ENCODE results near the gene PPP1R3E.

Gene PPP1R3E

DNA sequence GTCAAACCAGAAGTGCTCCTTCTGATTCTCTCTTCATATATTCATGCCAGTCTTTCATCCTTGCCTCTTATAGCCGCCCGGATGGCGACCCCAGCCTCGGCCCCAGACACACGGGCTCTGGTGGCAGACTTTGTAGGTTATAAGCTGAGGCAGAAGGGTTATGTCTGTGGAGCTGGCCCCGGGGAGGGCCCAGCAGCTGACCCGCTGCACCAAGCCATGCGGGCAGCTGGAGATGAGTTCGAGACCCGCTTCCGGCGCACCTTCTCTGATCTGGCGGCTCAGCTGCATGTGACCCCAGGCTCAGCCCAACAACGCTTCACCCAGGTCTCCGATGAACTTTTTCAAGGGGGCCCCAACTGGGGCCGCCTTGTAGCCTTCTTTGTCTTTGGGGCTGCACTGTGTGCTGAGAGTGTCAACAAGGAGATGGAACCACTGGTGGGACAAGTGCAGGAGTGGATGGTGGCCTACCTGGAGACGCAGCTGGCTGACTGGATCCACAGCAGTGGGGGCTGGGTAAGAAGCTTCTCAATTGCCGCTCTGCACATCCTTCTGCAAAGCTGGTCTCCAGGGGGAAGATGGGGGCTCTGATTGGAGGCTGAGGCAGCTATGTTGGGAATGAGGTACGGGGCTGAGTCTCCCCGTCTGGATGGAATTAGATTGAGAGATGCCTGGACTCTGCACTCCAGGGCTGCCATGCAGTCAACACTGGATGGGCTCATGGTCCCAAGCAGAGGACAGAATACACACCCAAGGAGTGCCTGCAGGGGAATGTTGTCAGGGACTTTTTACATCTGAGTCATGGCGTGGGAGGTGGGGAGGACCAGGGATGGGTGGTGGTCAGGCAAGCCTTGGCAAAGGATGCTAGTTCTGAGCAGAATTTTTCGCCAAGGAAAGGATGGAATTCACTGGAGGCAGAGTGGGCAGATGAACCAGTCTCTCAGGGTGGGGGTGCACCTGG is 5.3 kb upstream of the PPP1R3E start:
- TF ChIP-seq, protein P1, sequence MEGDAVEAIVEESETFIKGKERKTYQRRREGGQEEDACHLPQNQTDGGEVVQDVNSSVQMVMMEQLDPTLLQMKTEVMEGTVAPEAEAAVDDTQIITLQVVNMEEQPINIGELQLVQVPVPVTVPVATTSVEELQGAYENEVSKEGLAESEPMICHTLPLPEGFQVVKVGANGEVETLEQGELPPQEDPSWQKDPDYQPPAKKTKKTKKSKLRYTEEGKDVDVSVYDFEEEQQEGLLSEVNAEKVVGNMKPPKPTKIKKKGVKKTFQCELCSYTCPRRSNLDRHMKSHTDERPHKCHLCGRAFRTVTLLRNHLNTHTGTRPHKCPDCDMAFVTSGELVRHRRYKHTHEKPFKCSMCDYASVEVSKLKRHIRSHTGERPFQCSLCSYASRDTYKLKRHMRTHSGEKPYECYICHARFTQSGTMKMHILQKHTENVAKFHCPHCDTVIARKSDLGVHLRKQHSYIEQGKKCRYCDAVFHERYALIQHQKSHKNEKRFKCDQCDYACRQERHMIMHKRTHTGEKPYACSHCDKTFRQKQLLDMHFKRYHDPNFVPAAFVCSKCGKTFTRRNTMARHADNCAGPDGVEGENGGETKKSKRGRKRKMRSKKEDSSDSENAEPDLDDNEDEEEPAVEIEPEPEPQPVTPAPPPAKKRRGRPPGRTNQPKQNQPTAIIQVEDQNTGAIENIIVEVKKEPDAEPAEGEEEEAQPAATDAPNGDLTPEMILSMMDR (IDR thresholded peaks at IDR 0.05; ENCODE audit: borderline replicate concordance, insufficient read depth, low read depth, low read length), result no peak
- no peak overlapping the region for H3K4me3 ChIP-seq (ENCODE audit: low read depth, low read length)

DNA sequence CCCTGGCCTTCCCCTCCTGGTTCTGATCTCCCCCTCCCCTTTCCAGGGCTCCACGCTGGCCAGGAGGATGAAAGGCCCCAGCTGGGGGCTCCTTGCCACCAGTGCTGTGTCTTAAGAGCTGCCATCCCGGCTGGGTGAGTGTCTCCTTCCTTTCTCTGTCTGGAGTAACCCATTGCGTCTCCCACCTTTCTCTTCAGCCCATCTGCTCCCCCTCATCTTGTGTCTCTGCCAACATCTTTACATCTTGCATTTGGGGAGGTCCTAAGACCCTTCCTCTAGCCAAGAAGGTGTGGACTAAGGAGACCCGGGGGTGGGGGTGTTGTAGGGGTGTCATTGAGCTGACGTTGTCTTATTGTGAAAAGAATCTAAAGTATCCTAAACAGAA is 4.5 kb upstream of the PPP1R3E start:
- TF ChIP-seq, protein P1 (IDR thresholded peaks at IDR 0.05; ENCODE audit: borderline replicate concordance, insufficient read depth, low read depth, low read length), result no peak
- H3K4me3 ChIP-seq (ENCODE audit: low read depth, low read length), result peak overlapping the region; percentile 67

DNA sequence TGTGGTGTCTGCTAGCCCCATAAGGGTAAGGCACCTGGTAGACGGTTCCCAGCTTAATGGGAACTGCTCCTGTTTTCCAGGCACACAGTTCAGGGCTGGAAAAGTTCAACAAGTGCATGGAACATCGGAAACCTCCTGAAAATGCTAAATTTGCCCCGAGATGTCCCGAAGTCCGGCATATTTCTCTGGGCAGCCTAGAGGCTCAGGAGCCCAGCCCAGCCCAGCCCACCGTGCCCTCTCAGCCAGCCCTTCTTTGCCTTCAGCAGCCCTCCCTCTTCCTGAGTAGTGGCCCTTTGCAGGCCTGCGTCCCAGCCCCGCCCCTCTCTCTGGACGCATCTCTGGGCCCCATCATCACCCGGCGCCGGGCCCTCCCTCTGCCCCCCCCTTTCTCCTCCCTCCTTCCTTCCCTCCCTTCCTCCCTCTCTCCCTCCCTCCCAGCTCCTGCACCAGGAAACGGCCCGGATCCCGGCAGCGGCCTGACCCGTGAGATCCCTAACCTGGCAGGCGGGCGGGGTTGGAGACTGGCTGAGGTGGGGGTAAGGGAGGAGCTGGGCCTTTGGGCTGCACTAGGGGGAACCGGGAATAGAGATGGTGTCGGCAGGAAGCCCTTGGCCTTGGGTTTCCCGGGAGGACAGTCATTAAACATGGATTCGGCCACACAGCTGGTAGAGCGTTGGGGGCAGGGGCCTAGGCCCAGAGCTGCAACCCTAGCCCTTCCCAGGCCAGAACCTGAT is 3.9 kb upstream of the PPP1R3E start, which contains the start of gene BCL2L2:
Gene BCL2L2 (plus strand): TSS at position 422 of the 734 bp plus-strand sequence. CDS start 935 bp downstream, outside the sequence.
- peak within 1 kb of the TSS; percentile 67 for H3K4me3 ChIP-seq (ENCODE audit: low read depth, low read length)
- TF ChIP-seq, protein P1 (IDR thresholded peaks at IDR 0.05; ENCODE audit: borderline replicate concordance, insufficient read depth, low read depth, low read length), result no peak

DNA sequence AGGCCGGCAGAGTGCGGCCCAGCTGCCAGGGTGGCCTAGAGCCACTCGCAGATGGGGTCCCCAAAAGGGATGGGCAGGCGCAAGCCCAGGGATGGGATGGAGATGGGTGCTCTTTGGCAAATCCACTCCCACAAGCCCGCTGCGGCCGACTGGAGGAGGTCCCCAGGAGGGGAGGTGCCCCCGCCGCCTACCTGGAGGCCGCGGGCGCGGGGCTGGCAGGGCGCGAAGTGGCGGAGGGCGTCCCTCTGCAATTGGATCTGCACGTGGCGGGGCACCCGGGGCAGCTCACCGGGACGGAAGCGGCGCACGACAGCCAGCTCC is 730 bp downstream of the PPP1R3E start:
- H3K4me3 ChIP-seq (ENCODE audit: low read depth, low read length), result peak overlapping the region; percentile 65
- TF ChIP-seq, protein P1 (IDR thresholded peaks at IDR 0.05; ENCODE audit: borderline replicate concordance, insufficient read depth, low read depth, low read length), result no peak

DNA sequence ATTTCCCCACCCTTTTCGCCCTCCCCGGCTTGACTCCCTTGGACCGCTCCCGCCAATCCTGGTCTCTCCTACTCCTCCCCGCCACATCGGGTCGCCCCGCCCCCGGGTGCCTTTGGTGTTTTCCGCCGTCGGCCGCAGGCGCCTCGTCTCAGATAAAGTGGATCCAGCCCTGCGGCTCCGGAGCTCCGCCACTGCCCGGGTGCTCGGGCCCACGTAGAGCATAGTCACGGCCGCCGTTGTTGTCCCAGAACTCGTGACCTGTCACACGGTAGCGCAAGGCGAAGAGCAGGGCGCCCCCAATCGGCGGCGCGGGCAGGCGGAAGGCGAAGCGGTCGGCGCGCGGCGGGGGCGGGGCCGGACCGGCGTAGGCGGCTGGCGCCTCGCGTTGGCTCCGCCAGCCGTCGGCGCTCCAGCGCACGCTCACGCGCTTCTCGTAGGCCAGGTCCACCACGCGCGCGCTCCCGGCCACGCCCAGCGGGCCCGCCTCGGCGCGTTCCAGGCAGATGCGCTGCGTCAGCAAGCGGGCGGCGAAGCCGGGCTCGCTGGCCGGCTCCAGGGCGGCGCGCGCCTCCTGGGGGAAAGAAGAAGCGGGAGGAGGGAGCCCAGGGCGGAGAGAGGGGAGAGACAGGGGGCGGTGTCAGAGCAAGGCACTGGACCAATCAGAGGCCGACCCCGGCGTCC is 1.2 kb downstream of the PPP1R3E start:
- TF ChIP-seq, protein P1 (IDR thresholded peaks at IDR 0.05; ENCODE audit: borderline replicate concordance, insufficient read depth, low read depth, low read length), result peak; percentile 86
- peak overlapping the region; percentile 65 for H3K4me3 ChIP-seq (ENCODE audit: low read depth, low read length)

DNA sequence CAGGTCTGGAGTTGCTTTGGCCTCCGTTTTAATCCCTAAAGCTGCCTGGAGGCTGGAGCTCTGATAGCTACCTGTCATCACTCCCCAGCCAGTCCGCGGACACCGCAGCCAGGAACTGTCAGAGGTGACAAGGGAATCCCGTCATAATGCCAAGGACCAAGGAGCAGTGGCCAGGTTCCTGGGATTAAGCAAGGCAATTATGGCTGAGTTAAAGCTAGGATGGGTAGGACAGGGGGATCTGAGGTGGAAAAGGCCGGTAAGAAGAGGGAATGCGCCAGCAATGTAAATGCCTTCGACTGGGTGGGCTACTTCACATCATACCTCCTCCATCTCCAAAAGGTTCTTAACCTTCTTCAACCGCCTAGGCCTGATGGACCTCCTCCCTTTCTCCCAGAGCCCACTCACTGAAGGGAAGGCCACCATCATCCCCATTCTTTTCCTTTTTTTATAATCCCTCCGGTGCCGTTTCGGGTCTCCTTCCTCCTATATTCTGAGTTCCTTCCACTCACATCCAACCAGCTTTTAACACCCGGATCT is 1.9 kb downstream of the PPP1R3E start:
- TF ChIP-seq, protein P1 (IDR thresholded peaks at IDR 0.05; ENCODE audit: borderline replicate concordance, insufficient read depth, low read depth, low read length), result no peak
- H3K4me3 ChIP-seq (ENCODE audit: low read depth, low read length), result peak overlapping the region; percentile 46

Data from GM12875 (cell line).